HK-2 (cell line): ENCODE measurements around the gene HMGB1.
A peak's percentile ranks its signal among the peaks of the same experiment; 100 is the strongest.

ENCODE experiments used
- DNase-seq: peaks from one replicate; pipeline ENCODE4 v3.0.0-alpha.2; 2018; ENCODE audit not compliant: unreplicated experiment

The HMGB1 gene

GRCh38 chr13:30429721-30430694 is 35.7 kb downstream of the HMGB1 start:
- no peak for DNase-seq

GRCh38 chr13:30429235-30429634 is 36.5 kb downstream of the HMGB1 start:
- no peak for DNase-seq

DNA sequence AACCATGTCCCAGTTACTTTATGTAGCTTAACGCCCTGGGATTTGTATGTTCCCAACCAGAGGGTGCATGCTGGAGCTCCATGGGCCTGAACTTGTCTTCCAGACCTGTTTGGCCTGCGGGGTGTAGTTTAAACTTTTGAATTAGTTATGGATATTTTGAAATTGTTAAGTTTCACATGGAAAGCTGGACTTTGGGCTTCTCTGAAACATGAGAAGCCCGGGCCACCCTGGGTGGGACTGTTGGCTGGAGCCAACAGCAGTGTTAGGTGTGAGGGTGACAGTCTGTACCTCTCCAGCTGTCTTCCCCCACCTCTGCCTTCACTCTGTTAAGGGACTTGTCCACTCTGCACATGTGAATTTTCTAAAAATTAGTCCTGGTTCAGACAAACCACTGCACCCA is 41.8 kb downstream of the HMGB1 start:
- no peak for DNase-seq

GRCh38 chr13:30422054-30422839 is 43.5 kb downstream of the HMGB1 start, which contains the start of gene UBE2L5:
Gene UBE2L5 (plus strand): TSS chr13:30422493. CDS start chr13:30427991, 5,498 bp downstream.
- DNase-seq, result peak; percentile 76

DNA sequence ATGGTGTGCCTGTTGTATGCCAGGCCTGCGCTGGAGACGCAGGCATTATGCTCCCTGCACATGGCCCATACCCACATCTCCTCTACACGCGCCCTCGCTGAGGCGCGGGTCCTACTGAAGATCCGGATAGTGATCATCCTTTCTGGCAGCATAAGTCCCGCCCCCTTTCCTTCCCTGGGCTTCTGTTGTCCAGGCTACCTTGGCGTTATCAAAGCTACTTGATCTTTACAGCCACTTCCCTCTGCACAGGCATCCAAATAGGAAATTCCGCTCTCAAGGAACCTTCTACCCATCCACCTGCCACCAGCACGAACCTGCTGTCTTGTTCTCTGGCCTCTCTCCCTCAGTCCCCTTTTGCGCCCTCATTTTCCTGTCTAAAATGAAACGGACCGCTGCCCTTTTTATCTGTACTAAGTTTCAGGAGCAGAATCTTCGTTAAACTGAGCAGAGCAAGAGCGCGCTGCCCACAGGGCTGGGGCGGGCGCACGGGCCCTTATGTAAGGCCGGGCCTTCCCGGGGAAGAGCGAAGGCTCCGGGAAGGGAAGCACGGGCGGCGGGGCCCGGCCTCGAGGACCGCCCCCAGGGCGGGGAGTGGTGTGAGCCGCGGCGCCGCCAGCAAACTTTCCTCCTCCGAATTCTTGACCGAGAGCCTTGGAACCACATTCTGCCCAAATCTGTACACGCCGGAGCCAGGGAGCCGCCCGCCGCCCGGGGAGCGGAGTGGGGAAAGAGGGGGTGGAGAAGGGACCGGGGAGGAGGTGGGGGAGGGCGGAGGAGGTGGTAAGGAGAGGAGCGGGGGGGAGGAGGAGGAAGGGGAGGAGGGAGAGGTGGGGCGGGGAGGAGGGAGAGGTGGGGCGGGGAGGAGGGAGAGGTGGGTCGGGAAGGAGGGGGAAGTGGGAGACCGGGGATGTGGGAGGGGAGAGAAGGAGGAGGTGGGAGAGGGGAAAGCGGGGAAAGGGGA is 44.4 kb downstream of the HMGB1 start:
- DNase-seq, result peak; percentile 59

- DNase-seq, result no peak
These were observed 46.8 kb downstream of the HMGB1 start for GRCh38 chr13:30418717-30419459.

DNA sequence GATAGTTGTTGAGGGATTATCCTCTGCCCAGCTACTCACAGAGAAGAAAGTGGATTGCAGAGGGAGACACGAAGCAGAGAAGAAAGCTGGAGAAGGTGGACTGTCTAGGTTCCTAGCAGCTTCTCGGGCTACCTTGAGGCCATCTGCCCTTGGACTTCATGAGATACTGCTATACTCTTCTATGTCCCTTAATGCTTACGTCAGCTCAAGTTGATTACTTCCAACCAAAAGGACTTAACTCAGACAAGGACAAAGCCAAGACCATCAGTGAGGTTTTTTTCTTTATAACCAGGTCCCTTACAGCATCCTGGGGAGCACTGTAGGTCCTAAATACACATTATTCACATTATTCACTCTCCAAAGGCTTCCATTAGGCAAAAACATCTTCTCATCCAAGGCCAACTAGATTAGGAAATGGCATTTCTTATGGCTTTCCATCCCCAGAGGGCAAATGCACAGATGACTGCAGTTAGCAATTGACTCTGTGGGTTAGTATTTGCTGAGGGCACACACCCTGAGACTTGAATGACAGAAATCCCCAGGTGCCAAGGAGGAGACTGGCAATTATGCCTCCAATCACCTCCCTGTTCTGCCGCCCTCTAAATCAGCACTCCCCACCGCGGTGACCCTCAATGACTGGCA is 47.5 kb downstream of the HMGB1 start:
- no peak for DNase-seq

DNA sequence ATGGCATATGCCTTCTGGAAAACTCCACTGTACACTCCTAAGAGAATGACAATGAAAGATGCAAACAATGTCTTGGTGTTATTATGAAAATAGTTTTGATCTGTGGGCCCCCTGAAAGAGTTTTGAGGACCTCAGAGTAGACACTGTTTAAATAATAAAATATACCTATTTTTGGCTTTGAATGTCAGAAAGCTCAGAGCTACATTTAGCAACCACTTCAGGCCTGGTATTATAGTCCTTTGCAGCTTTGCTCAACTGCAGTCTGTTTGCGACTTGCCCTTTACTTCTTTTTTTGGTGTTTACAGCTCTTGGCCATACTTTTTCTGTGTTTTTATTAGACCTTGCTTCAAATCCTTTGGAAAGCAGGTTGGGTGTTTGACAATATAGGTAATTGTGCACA is 49.3 kb downstream of the HMGB1 start:
- DNase-seq, result no peak

DNA sequence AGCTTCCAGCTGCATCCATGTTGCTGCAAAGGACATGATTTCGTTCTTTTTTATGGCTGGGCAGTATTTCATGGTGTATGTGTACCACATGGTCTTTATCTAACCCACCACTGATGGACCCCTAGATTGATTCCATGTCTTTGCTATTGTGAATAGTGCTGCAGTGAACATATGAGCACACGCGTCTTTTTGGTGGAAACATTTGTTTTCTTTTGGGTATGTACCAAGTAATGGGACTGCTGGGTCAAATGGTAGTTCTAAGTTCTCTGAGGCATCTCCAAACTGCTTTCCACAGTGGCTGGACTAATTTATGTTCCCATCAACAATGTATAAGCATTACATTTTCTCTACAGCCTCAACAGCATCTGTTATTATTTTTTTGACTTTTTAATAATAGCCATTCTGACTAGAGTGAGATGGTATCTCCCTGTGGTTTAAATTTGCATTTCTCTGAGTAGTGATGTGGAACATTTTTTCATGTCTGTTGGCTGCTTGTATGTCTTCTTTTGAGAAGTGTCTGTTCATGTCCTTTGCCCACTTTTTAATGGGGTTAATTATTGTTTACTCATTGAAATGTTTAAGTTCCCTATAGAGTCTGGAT is 50.2 kb downstream of the HMGB1 start:
- no peak for DNase-seq

GRCh38 chr13:30413842-30414241 is 51.9 kb downstream of the HMGB1 start:
- no peak for DNase-seq

GRCh38 chr13:30412346-30412745 is 53.4 kb downstream of the HMGB1 start:
- no peak for DNase-seq

GRCh38 chr13:30410705-30411125 is 55.0 kb downstream of the HMGB1 start:
- no peak for DNase-seq

DNA sequence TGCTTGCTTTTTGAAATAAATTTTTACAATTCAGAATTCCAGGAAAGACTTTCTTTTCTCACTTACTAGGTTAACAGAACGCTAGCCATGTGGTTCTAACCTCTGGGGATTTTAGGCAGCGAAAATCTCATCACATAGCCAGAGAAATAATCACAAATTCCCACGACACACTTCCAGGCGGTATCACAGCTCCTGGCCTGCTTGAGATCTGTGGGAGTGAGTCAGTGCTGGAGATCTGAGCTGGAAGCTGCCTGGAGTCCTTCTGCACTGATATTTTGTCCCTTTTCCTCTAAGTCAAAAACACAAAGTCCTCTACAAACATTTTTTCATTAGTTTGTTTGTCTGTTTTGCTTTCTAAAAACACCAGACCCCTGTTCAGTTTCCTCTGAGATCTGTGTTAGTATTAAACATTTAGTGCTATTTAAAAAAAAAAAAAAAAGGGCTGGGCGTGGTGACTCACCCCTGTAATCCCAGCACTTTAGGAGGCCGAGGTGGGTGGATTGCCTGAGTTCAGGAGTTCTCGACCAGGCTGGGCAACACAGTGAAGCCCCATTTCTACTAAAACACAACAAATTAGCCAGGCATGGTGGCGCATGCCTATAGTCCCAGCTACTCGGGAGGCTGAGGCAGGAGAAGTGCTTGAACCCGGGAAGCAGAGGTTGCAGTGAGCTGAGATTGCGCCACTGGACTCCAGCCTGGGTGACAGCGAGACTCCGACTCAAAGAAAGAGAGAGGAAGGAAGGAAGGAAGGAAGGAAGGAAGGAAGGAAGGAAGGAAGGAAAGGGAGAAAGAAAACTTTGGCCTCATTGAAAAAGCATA is 55.6 kb downstream of the HMGB1 start:
- DNase-seq, result no peak

DNA sequence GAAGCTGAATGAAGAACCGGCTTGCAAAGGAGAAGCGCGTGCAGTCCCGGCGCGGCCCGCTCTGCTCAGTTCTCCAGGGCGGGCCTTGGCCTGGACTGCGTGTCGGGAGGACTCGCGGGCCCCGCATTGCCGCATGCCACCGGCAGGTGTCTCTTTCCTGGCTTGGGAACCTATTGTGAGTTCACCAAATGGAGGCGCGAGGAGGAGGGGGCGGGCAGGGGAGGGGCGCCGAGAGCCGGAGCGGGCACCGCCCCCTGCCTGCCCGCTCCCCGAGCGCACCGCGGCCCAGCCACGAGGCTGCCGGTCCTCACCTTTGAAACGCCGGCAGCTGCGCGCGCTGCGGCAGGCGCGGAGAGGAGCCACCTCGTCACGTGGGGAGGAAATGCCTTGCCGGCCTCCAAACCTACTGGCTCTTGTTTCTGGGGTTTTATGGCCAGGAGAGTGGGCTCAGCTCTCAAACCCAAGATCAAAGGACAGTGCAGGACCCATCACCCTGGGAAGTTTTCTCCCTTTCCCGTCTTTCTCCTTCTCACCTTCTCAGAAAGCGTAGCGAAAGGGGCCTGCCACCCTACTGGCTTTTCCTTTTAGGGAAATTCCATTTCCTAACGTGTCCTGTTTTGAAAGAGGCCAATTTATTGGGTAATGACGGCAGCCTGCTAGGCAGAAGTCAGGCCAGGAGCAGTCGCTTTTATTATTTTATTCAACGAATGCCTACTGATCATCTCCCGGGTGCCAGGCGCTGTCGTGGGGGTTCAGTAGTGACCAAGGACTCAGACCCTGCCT is 57.2 kb downstream of the HMGB1 start:
- DNase-seq, result no peak

GRCh38 chr13:30406779-30407416 is 58.8 kb downstream of the HMGB1 start:
- DNase-seq, result no peak
